Stimulated activated naive CD8-positive, alpha-beta T cell treated with anti-CD3 and anti-CD28 coated beads, Interleukin-15, Interleukin-2, amounts not matched to agents 100 U/mL and 50 U/mL, for 24 hours (primary cell): ENCODE data around the gene ULK4.
"Not testable (repeated sequence)": the region's sequence is repeated elsewhere in the genome, so short reads cannot be mapped to it uniquely, and the experiment has no call there.

Experiments used
- ATAC-seq: fragments of 150-1000 bp; cut with Tn5 transposase; one replicate; pipeline ENCODE4 v1.10.0; 2021
- DNase-seq: peaks from one replicate; pipeline ENCODE4 v3.0.0; 2021

Gene ULK4

DNA sequence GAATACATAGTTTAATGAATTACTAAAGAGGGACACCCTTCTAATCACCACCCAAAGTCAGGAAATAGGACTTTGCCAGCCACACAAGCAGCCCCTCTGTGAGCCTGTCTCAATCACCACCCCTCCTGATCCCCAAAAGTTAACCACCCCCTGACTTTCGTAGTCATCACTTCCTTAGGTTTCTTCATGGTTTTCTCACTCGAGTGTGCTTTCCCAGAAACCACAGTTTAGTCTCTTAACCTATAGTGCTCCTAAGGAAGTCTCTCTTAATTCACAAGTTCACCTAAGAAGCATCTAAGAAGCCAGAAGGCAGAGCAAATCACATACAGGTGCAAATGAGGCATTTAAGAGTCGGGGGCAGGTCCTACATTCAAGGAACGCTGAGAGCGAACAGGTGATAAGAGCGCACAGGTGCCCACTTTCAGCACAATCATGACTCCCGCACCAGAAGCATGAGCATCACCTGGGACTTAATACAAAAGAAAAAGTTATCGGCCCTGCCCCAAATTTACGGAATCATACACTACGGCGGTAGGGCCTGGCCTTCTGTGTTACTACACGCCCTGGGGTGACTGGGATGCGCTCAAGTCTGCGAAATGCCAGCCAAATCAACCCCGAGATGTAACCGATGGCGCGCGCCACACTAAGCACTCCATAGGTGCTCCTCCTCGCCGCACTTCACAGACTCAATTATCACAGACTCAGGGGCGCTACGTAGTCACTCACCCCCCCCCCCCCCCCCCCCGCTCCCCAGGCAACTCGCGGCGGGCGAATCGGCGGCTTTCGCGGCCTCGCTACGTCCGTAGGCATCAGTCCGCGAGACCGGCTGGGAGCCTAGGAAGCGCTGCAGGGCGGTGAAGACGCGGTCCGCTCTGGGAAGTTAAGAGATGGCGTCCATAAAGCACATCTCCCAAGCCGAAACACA is 815 bp downstream of the ULK4 start:
- DNase-seq, result peak; percentile 58
- peak; percentile 20 for ATAC-seq

DNA sequence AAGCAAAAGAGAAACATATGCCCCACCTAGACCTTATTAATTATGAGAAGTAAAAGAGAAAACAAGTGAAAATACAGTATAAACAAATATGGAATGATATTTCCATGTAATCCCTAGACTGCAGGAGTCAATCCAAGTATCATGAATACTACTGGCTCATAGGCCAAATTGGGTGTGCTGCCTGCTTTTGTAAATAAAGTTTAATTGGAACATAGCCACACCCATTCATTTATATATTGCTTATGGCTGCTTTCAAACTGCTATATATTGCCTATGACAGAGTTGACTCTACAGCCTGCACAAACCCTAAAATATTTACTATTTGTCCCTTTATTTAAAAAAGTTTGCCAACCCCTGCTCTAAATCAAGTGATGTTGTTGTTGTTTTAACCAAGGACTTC is 5.3 kb downstream of the ULK4 start:
- DNase-seq, result no peak
- no peak for ATAC-seq

- ATAC-seq, result no peak
- DNase-seq, result no peak
Observed at GRCh38 chr3:41955192-41955591, 6.7 kb downstream of the ULK4 start.

DNA sequence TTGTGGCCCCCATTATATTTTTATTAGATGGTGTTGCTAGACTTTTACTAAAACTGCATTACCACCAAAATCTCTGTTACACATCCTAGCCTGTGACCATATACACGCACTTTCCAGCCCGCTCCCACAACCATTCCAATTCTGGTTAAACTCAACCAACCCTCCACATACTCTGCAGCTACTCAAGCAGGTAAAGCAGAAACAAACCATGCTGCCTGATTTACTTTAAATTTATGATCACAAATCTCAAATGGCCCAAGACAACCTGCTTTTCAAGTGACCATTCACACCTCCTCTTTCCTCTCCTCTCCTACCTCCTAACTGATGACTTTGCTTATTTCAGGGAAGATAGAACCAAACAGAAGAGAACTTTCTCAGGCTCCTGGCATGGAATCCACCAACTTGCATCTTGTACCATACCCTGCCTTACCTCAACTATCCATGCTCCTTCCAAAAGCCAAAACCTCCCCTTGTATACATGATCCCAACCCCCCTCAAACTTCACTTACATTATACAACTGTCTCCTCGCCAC is 18.5 kb downstream of the ULK4 start:
- no peak for ATAC-seq
- DNase-seq, result no peak

- ATAC-seq (no peak), DNase-seq (no peak)
Observed at GRCh38 chr3:41940393-41940792, 21.5 kb downstream of the ULK4 start.

DNA sequence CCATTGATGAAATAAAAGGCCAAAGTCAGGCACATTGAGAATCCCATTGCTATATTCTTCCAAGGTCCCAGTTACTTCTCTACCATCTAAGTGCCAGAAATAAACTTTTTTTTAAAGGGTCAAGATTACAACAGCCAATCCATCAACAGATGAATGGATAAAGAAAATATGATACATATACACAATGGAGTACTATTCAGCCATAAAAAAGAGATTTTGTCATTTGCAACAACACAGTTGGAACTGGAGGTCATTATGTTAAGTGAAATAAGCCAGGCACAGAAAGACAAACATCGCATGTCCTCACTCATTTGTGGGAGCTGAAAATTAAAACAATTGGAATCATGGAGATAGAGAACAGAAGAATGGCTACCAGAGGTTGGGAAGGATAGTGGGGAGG is 25.5 kb downstream of the ULK4 start:
- ATAC-seq, result no peak
- DNase-seq, result no peak

DNA sequence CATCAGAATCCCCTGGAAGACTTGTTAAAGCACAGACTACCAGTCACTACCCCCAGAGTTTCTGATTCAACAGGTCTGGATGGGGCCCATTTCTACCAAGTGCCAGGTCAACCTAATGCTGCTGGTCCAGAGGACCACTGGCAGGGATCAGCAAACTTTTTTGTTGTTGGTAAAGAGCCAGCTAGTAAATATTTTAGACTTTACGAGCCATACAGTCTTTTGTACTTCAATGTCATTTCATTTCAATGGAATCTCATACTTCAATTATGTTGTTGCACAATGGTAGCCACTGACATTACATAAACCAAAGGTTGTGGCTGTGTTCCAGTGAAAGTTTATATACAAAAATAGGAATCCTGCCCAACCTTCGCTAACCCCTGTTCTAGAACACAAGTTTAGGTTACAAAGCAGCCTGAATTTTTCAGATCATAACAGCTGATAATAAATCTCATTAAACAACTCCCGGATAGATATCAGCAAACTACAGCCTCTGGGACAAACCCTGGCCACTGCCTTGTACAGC is 28.7 kb downstream of the ULK4 start:
- DNase-seq (no peak), ATAC-seq (no peak)

DNA sequence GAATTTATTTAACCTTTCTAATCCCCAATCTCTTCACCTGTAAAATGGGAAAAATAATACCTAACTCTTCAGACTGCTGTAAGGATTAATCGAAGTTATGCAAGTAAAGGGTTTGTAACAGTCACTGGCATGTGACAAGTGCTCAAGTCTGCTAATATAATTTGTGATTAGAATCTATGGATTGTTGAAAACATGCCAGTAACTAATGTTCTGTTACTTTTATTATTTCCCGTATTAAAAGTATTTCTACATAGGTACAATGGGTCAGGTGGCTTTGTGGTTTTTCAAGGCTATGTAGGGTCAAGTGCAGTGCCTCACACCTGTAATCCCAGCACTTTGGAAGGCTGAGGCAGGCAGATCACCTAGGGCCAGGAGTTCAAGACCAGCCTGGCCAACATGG is 29.4 kb downstream of the ULK4 start:
- ATAC-seq (no peak), DNase-seq (no peak)

DNA sequence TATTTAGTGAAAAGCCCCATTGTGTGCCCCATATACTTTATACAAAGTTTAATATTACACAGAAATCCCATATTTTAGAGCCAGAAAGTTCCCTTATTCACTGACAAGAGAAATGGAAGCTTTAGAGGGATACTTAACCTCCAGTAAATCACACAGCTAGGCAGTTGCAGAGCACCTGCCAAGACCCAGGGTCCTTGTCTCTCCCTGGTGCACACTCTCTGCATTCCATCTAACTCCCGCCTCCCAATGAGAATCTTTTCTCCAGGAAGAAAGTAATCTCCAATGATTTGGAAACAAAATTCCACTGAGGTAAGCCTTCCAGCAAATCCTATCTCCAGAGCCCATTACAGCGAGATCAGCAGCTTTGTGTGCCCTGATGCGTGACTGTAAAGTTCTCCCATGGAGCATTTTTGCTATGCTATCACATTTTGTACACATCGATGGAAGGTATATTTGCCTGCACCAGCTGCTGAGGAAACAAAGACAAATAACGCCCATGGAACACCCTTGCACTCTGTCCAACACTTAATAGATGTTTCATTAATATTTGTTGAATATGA is 41.4 kb downstream of the ULK4 start:
- ATAC-seq (no peak), DNase-seq (no peak)

- ATAC-seq (no peak), DNase-seq (no peak)
Observed at GRCh38 chr3:41915353-41915752, 46.5 kb downstream of the ULK4 start.

- DNase-seq, result no peak
- no peak for ATAC-seq
Observed at GRCh38 chr3:41912280-41912679, 49.6 kb downstream of the ULK4 start.

DNA sequence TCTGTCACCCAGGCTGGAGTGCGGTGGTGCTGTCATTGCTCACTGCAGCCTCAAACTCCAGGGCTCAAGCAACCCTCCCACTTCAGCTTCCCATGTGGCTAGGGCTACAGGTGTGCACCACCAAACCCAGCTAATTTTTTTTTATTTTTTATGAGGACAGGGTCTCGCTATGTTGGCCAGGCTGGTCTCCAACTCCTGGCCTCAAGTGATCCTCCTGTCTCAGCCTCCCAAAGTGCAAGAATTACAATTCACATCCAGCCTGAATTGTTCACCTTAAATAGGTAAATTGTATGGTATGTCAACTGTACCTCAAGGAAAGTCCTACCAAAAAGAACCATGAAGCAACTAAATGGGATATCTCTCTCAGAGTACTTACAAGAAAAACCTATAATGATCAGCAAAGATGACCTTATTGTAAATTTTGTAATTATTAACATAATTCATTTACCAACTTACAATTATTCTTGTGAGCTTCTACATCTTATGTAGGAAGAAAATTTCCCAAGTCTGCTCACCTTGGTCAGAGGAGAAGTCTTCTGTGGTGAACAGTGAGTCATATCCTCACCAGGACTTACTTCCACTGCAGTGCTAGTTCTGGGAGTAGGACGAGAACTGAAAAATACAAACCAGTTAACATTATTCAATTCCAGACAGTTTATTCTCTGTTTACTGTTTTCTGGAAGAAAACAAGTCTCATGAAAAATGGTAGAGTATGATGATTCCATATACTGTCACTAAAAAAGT is 54.4 kb downstream of the ULK4 start:
- DNase-seq, result no peak
- ATAC-seq, result no peak

- DNase-seq, result no peak
- no peak for ATAC-seq
Observed at GRCh38 chr3:41900265-41900664, 61.6 kb downstream of the ULK4 start.

DNA sequence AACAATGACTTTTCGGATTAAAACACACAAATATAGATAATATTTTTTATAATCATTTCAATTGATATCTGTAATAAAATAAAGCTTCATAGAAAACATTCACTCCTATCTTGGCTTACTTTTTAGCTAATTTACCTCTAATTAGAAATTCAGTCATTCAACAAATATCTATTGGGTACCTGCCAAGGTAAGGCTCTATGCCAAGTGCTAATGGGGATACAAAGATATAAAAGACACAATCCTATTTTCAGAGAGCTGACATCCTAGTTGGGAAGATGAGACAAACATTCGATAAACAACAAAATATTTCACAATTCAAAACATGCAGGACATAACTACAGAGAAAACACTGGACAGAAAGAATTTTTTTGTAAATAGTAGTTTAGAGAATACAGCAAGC is 63.3 kb downstream of the ULK4 start:
- ATAC-seq, result no peak
- DNase-seq, result no peak

GRCh38 chr3:41893977-41894376 is 67.9 kb downstream of the ULK4 start:
- DNase-seq (no peak), ATAC-seq (no peak)

DNA sequence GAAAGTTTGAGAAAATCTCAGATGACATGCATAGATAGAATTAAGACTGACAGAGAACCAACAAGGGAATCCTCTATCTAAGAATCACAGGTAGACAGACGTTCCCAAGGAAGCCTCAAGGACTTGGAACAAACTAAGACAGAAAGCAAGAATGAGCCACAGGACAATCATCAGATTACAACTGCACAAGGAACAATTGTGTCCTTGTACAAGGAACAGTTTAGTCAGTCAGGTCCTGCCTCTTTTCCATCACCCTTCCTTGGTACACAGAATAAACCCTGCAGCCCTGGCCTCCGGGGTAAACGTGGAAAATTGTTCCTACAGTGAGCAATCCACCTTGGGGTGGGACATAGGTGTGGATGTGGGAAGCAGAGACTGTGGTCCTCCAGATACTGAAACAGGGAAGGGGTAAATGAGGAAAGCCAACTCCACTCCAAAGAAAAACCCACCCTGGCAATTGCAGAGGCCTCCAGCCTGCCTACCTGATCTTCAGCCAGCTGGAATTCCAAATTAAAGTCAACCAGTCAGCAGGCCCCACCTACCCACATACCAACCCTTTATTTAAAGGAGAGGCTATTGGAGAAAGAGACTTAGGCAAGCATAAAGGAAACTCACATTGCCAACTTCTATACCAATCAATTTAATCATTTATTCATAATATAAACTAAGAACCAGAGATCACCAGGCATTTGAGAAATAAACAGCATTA is 73.4 kb downstream of the ULK4 start:
- DNase-seq, result no peak

DNA sequence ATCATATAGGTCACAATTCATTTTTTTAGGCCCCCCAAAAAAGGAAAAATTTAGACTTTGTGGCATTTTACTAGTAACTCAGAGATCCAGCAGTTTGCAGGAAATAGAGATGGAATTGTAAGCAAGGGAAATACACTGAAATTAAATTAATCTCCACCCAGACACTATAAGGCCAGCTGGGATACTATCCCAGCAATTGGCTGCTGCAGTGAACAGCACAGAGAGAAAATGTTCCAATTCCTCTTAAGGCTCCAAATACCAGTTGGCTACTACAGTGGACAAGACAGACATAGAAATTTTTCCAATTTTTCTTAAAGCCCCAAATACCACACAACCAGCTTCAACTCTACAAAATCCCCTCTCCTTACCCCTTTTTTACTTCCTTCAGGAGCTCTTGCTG is 78.9 kb downstream of the ULK4 start:
- DNase-seq (no peak), ATAC-seq (no peak)

More for the DNA sequence above, 73.4 kb downstream of the ULK4 start:
- ATAC-seq, result no peak

GRCh38 chr3:41881233-41881821 is 80.6 kb downstream of the ULK4 start:
- no peak for DNase-seq
- ATAC-seq, result no peak

DNA sequence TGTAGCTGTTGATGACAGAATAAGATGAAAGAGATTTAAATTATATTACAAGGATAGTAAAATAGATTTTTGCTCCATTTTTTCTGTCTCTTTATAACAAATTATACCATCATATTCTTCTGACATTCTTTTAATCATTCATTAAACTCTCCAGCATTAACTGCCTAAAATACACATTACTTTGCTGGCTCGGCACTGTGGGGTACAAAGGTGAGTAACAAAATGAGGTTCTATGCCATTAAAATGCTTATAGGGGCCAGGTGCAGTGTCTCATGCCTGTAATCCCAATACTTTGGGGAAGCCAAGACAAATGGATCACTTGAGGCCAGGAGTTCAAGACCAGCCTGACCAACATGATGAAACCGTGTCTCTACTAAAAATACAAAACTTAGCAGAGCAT is 81.5 kb downstream of the ULK4 start:
- no peak for ATAC-seq
- no peak for DNase-seq

DNA sequence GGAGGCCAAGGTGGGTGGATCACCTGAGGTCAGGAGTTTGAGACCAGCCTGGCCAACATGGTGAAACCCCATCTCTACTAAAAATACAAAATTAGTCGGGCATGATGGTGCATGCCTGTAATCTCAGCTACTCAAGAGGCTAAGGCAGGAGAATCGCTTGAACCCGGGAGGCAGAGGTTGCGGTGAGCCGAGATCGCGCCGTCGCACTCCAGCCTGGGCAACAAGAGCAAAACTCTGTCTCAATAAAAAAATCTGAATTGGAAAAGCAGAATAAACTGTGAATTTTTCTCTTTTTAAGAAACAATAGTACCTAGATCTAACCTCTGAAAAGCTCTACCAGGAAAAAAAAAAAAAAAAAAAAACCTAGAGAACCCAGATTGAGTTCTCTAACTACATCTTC is 84.2 kb downstream of the ULK4 start:
- not testable (repeated sequence) for ATAC-seq

DNA sequence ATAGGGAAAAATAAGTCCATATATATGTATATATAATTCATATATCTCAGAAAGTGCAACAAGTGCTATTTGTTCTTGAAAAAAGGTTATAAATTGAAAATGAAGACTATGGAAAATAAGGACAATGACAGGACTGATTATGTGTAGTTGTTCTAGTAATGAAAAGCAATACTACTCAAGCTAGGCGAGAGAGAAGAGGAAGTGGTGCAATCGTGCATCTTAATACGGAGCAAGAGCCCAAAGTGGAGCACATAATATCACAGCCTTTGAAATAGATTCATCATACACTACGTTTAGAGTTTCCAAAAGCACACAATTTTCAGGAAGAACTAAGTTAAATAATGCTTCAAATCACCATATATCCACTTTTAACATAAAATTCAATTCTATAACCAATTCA is 87.9 kb downstream of the ULK4 start:
- DNase-seq, result no peak
- no peak for ATAC-seq

More for the DNA sequence above, 84.2 kb downstream of the ULK4 start:
- not testable (repeated sequence) for DNase-seq

DNA sequence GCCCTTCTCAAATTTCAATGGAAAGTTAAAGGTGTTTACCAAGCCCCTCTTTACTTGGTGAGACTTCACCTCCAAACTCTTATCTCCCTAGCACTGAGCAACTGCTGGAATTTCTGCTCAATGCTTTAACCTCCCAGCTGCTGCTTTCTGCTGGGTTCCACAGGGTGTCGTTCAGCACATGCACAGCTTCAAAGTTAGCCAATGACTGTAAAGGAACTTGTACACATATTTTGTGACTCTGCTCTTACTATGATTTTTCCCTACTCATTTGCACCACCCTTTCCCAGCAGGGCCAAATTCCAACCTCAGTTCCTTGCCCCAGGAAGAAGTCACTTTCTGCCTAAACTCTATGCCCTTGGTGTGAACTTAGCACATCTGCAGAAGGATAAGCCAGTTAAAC is 89.7 kb downstream of the ULK4 start:
- ATAC-seq (no peak), DNase-seq (no peak)
